ENCODE data around the gene KIF4B. TPM values are rescaled to one million over a fixed set of nuclear protein-coding genes. Genes with fewer than 3 reads are reported as not detected.
"Not testable (repeated sequence)": the region's sequence is repeated elsewhere in the genome, so short reads cannot be mapped to it uniquely, and the experiment has no call there.

The KIF4B gene
- total RNA-seq = under 1 TPM in 1 of 2 donors, not detected in 1; 0.05 TPM
- long read RNA-seq = 0 reads

GRCh38 chr5:155013526-155013925 lies at the start of gene KIF4B:
TSS of gene KIF4B (plus strand) at chr5:155013755. CDS start at chr5:155013860, 105 bp downstream.
- ATAC-seq = no peak
- intact Hi-C loops (cut with DNase I) = no loop called here
- no peak for DNase-seq

GRCh38 chr5:154966081-154966841 lies 47.3 kb upstream of the KIF4B start:
- ATAC-seq = peak; percentile 29 to 38
- no peak for DNase-seq
- intact Hi-C loops (cut with DNase I) = loop anchor here in 1 of 2 donors (10.0 kb wide), 1 partner anchor 759 kb away; no protein-coding TSS in a partner anchor

GRCh38 chr5:154966874-154967273 lies 46.7 kb upstream of the KIF4B start:
- no peak for DNase-seq
- intact Hi-C loops (cut with DNase I) = loop anchor here in 1 of 2 donors (10.0 kb wide), 1 partner anchor 758 kb away; no protein-coding TSS in a partner anchor
- ATAC-seq = no peak

- no peak for DNase-seq
- no peak for ATAC-seq
- intact Hi-C loops (cut with DNase I) = loop anchor here in 1 of 2 donors (10.0 kb wide), 1 partner anchor 757 kb away; no protein-coding TSS in a partner anchor
Measured at GRCh38 chr5:154967421-154968024, 46.0 kb upstream of the KIF4B start.

- intact Hi-C loops (cut with DNase I) = loop anchor here in 1 of 2 donors (10.0 kb wide), 1 partner anchor 756 kb away; no protein-coding TSS in a partner anchor
- ATAC-seq (no peak), DNase-seq (no peak)
Measured at GRCh38 chr5:154968953-154969352, 44.6 kb upstream of the KIF4B start.

- no peak for DNase-seq
- intact Hi-C loops (cut with DNase I) = loop anchor here in 1 of 2 donors (5.0 kb wide), 1 partner anchor 167 kb away; no protein-coding TSS in a partner anchor
- ATAC-seq = no peak
Measured at GRCh38 chr5:154970759-154971158, 42.8 kb upstream of the KIF4B start.

GRCh38 chr5:154971501-154971900 lies 42.1 kb upstream of the KIF4B start:
- intact Hi-C loops (cut with DNase I) = loop anchor here in 1 of 2 donors (5.0 kb wide), 1 partner anchor 166 kb away; no protein-coding TSS in a partner anchor
- DNase-seq = no peak
- no peak for ATAC-seq

GRCh38 chr5:154972476-154973080 lies 41.0 kb upstream of the KIF4B start:
- ATAC-seq (peak; percentile 22 to 74), DNase-seq (no peak)
- intact Hi-C loops (cut with DNase I) = loop anchor here in 1 of 2 donors (5.0 kb wide), 1 partner anchor 165 kb away; no protein-coding TSS in a partner anchor

GRCh38 chr5:154976082-154976481 lies 37.5 kb upstream of the KIF4B start:
- DNase-seq; ATAC-seq; intact Hi-C loops (cut with DNase I): not testable (repeated sequence)

GRCh38 chr5:154977409-154977808 lies 36.1 kb upstream of the KIF4B start:
- ATAC-seq (no peak), DNase-seq (no peak)
- intact Hi-C loops (cut with DNase I) = no loop called here

- intact Hi-C loops (cut with DNase I); ATAC-seq; DNase-seq: not testable (repeated sequence)
Measured at GRCh38 chr5:154978294-154978693, 35.3 kb upstream of the KIF4B start.

GRCh38 chr5:154984946-154985516 lies 28.5 kb upstream of the KIF4B start:
- intact Hi-C loops (cut with DNase I) = no loop called here
- no peak for ATAC-seq

GRCh38 chr5:154986151-154986550 lies 27.4 kb upstream of the KIF4B start:
- intact Hi-C loops (cut with DNase I) = no loop called here
- DNase-seq (no peak), ATAC-seq (no peak)

More at GRCh38 chr5:154984946-154985516, 28.5 kb upstream of the KIF4B start:
- no peak for DNase-seq

GRCh38 chr5:154989626-154990025 lies 23.9 kb upstream of the KIF4B start:
- intact Hi-C loops (cut with DNase I) = no loop called here
- ATAC-seq (no peak), DNase-seq (no peak)

- DNase-seq (no peak), ATAC-seq (no peak)
- intact Hi-C loops (cut with DNase I) = no loop called here
Measured at GRCh38 chr5:154993461-154993860, 20.1 kb upstream of the KIF4B start.

- intact Hi-C loops (cut with DNase I) = no loop called here
- no peak for ATAC-seq
- no peak for DNase-seq
Measured at GRCh38 chr5:154995679-154996078, 17.9 kb upstream of the KIF4B start.

- intact Hi-C loops (cut with DNase I) = no loop called here
- ATAC-seq (no peak), DNase-seq (no peak)
Measured at GRCh38 chr5:154997746-154998145, 15.8 kb upstream of the KIF4B start.

GRCh38 chr5:154999865-155000264 lies 13.7 kb upstream of the KIF4B start:
- ATAC-seq = no peak
- intact Hi-C loops (cut with DNase I) = no loop called here
- DNase-seq = no peak

GRCh38 chr5:155001523-155001922 lies 12.0 kb upstream of the KIF4B start:
- intact Hi-C loops (cut with DNase I) = no loop called here
- DNase-seq = no peak

More at GRCh38 chr5:155001523-155001922, 12.0 kb upstream of the KIF4B start:
- no peak for ATAC-seq
